Neuron (in vitro differentiated cells): ENCODE measurements around the gene NLE1.
"Not testable (repeated sequence)": the region's sequence is repeated elsewhere in the genome, so short reads cannot be mapped to it uniquely, and the experiment has no call there.

Source experiments
- H2AFZ ChIP-seq: one replicate; pipeline ENCODE4 v1.6.1; 2013; ENCODE audit warnings: low read depth, mild to moderate bottlenecking, inconsistent platforms, low read length, moderate library complexity
- H3K27me3 ChIP-seq: one replicate; pipeline ENCODE4 v1.6.1; 2013; ENCODE audit warnings: low read length; ENCODE audit not compliant: insufficient read depth
- H3K36me3 ChIP-seq: one replicate; pipeline ENCODE4 v1.6.1; 2013; ENCODE audit warnings: low read length; ENCODE audit not compliant: insufficient read depth
- H3K4me1 ChIP-seq: one replicate; pipeline ENCODE4 v1.6.1; 2013; ENCODE audit warnings: low read length; ENCODE audit not compliant: insufficient read depth
- H3K4me3 ChIP-seq: 2 replicates; pipeline ENCODE4 v1.5.1; 2013; ENCODE audit warnings: mild to moderate bottlenecking, low read length, moderate library complexity
- H3K9me3 ChIP-seq: one replicate; pipeline ENCODE4 v1.6.1; 2013; ENCODE audit warnings: low read length

NLE1 gene

GRCh38 chr17:35101725-35102124 lies 40.4 kb downstream of the NLE1 start:
- no peaks in the 10 kb centered on the region for H3K27me3 ChIP-seq
- no peak overlapping the region for H2AFZ ChIP-seq
- peaks cover 37% of the 10 kb centered on the region for H3K36me3 ChIP-seq

GRCh38 chr17:35101036-35101435 lies 41.1 kb downstream of the NLE1 start:
- Histone ChIP-seq H3K4me3 (no peak overlapping the region), H3K36me3 (peaks cover 31% of the 10 kb centered on the region), H3K9me3 (no peaks in the 10 kb centered on the region), H3K27me3 (no peaks in the 10 kb centered on the region), H3K4me1 (no peaks in the 10 kb centered on the region), H2AFZ (no peak overlapping the region)

More at GRCh38 chr17:35101725-35102124, 40.4 kb downstream of the NLE1 start:
- no peaks in the 10 kb centered on the region for H3K9me3 ChIP-seq
- H3K4me3 ChIP-seq = no peak overlapping the region
- no peaks in the 10 kb centered on the region for H3K4me1 ChIP-seq

DNA sequence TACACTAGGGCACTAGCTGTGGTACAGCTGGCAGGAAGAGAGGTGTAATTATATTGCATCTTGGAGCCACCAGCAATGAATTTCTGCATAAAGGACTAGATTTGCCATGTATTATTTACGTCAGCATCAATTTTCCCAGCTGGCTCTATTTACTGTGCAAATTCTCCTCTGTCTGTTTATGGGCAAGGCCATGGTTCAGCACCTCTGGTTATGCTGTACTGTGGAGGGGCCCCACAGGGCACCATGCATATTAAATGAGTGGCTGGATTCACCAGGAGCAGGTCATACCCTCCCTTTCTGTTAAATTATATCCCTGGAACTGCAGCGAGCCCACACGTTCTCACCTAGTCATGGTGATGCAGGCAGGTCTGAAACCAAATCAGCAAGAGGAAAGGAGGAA lies 42.2 kb downstream of the NLE1 start:
- Histone ChIP-seq H2AFZ (no peak overlapping the region), H3K4me1 (no peaks in the 10 kb centered on the region), H3K9me3 (no peaks in the 10 kb centered on the region), H3K27me3 (no peaks in the 10 kb centered on the region), H3K36me3 (peaks cover 25% of the 10 kb centered on the region), H3K4me3 (no peak overlapping the region)

GRCh38 chr17:35097776-35098175 lies 44.3 kb downstream of the NLE1 start:
- Histone ChIP-seq H2AFZ (no peak overlapping the region), H3K4me3 (no peak overlapping the region), H3K4me1 (no peaks in the 10 kb centered on the region), H3K36me3 (peaks cover 25% of the 10 kb centered on the region), H3K9me3 (no peaks in the 10 kb centered on the region), H3K27me3 (no peaks in the 10 kb centered on the region)

DNA sequence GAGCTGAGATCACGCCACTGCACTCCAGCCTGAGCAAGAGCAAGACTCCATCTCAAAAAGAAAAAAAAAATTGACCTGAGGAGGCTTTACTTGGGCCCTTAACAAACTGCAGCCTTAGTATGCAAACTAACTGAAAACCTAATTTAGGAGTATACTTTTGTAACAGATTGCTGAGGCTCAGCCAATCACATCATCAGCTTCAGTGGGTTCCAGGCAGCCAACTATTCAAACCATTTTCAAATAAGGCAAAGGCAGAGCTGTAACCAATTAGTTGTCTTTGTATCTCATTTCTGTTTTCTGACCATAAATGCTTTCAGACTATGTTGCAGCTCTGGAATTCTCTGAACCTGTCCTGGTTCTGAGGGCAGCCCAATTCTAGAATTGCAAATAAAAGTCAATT lies 46.4 kb downstream of the NLE1 start:
- no peaks in the 10 kb centered on the region for H3K9me3 ChIP-seq
- H3K27me3 ChIP-seq = no peaks in the 10 kb centered on the region
- no peaks in the 10 kb centered on the region for H3K4me1 ChIP-seq
- no peak overlapping the region for H2AFZ ChIP-seq
- no peak overlapping the region for H3K4me3 ChIP-seq
- H3K36me3 ChIP-seq = peaks cover 19% of the 10 kb centered on the region

DNA sequence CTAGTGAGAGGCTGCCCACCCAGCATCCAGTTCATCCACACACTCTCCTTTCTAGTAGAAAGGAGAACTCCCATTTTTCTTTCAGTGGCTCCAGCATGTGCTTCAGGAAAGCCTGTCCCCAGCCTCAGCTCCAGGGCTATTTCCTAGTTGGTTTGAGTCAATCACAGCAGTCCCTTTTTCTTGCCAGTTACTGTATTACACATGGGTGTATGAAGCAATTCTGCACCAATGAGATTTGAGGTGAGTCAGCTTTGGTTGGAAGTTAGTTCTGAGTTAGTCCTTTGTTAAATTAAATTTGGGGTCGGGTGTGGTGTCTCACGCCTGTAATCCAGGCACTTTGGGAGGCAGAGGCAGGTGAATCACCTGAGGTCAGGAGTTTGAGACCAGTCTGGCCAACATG lies 47.2 kb downstream of the NLE1 start:
- Histone ChIP-seq H3K27me3 (no peaks in the 10 kb centered on the region), H3K4me3 (no peak overlapping the region), H3K4me1 (no peaks in the 10 kb centered on the region), H2AFZ (no peak overlapping the region), H3K36me3 (peaks cover 10% of the 10 kb centered on the region), H3K9me3 (no peaks in the 10 kb centered on the region)

GRCh38 chr17:35090707-35091106 lies 51.4 kb downstream of the NLE1 start:
- not testable (repeated sequence) for H3K4me3 ChIP-seq, H3K27me3 ChIP-seq, H2AFZ ChIP-seq, H3K9me3 ChIP-seq, H3K36me3 ChIP-seq
- peaks cover 15% of the 10 kb centered on the region for H3K4me1 ChIP-seq

- H2AFZ ChIP-seq = peak overlapping the region; percentile 87
- H3K4me1 ChIP-seq = peaks cover 15% of the 10 kb centered on the region
- peak overlapping the region; percentile 40 for H3K4me3 ChIP-seq
These were observed 52.4 kb downstream of the NLE1 start for GRCh38 chr17:35089586-35090296.

DNA sequence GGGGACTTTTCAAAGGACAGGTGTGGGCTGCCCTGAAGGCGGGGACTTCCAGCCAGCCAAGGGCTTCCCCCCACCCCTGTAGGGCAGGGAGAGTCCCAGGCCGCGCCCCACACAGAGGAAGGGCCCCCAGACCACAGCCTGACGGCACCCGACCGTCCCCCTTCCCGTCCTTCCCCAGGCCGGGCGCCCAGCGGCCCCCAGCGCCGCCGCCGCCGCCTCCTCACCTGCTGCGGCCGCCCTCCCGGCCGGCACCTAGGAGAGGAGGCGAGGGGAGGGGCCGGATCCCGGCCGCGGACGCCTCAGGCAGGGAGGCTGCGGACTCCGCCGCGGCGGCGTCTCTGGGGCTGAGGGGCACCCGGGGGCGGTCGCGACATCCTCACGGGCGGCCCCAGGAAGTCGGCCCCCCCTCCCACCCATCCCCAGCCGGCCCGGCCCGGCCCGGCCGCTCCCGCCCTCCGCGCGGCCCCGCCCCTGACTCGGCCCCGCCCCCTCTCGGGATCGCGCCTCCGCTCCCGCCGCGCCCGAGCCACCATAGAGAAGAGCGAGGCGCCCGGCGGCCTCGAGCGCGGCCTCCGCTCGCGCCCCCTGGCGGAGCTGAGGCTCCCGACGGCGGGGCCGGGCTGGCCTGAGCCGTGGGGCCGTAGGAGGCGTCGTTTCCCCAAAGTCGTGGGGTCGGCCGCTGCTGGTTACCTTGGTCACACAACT lies 53.1 kb downstream of the NLE1 start:
- H3K27me3 ChIP-seq = no peaks in the 10 kb centered on the region
- H3K36me3 ChIP-seq = no peaks in the 10 kb centered on the region
- peak overlapping the region; percentile 83 for H3K4me3 ChIP-seq
- no peaks in the 10 kb centered on the region for H3K9me3 ChIP-seq
- peak overlapping the region; percentile 87 for H2AFZ ChIP-seq
- peaks cover 15% of the 10 kb centered on the region for H3K4me1 ChIP-seq

More at GRCh38 chr17:35089586-35090296, 52.4 kb downstream of the NLE1 start:
- no peaks in the 10 kb centered on the region for H3K36me3 ChIP-seq
- no peaks in the 10 kb centered on the region for H3K27me3 ChIP-seq
- no peaks in the 10 kb centered on the region for H3K9me3 ChIP-seq

DNA sequence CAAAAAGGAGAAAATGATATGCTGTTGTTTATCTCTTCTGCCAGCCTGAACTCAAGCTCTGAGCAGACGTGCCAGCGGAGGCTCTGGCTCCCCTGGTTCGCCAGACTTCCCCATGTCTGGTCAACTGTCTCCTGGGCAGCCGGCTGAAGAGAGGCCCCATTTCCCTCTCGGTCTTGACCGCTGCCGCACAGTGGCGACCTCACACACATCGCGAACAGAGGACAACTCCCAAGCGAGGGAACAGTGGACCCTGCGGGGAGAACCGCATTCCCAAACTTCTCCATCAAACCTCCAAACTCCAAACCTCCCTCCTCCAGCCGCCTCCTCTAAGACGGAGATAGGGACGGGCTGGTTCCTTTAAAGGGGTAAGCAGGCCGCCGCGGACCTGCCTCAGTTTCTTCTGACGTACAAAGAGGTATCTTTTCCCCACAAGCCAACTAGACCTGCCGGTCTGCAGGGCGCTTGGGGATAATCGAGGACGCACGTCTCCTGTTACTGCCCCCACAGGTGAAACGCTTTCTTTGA lies 53.7 kb downstream of the NLE1 start:
- H3K4me1 ChIP-seq = peaks cover 15% of the 10 kb centered on the region
- no peaks in the 10 kb centered on the region for H3K27me3 ChIP-seq
- no peaks in the 10 kb centered on the region for H3K36me3 ChIP-seq
- H3K4me3 ChIP-seq = peak overlapping the region; percentile 83
- peak overlapping the region; percentile 82 for H2AFZ ChIP-seq
- no peaks in the 10 kb centered on the region for H3K9me3 ChIP-seq

- Histone ChIP-seq H3K27me3 (no peaks in the 10 kb centered on the region), H3K4me1 (peaks cover 15% of the 10 kb centered on the region), H2AFZ (peak overlapping the region; percentile 82), H3K9me3 (no peaks in the 10 kb centered on the region), H3K4me3 (peak overlapping the region; percentile 83), H3K36me3 (no peaks in the 10 kb centered on the region)
These were observed 54.3 kb downstream of the NLE1 start for GRCh38 chr17:35087731-35088355.

- Histone ChIP-seq H3K4me1 (peaks cover 23% of the 10 kb centered on the region), H2AFZ (no peak overlapping the region), H3K27me3 (no peaks in the 10 kb centered on the region), H3K36me3 (no peaks in the 10 kb centered on the region), H3K4me3 (peak overlapping the region; percentile 83), H3K9me3 (no peaks in the 10 kb centered on the region)
These were observed 55.1 kb downstream of the NLE1 start for GRCh38 chr17:35086931-35087573.

DNA sequence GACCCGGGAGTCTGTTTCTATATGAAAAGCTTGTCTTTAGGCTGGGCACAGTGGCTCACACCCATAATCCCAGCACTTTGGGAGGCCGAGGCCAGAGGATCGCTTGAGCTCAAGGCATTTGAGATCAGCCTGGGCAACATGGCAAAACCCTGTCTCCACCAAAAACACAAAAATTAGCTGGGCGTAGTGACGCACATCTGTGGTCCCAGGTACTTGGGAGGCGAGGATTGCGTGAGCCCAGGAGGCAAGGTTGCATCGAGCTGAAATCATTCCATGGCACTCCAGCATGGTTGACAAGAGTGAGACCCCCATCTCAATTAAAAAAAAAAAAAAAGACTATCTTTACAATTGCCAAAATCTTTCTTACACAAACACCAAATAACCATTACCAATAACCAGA lies 55.9 kb downstream of the NLE1 start:
- Histone ChIP-seq H3K4me3 (no peak overlapping the region), H3K9me3 (no peaks in the 10 kb centered on the region), H3K4me1 (peaks cover 24% of the 10 kb centered on the region), H2AFZ (no peak overlapping the region), H3K36me3 (no peaks in the 10 kb centered on the region), H3K27me3 (no peaks in the 10 kb centered on the region)
